ENCODE measurements around the gene IQGAP2.

IQGAP2 gene

DNA sequence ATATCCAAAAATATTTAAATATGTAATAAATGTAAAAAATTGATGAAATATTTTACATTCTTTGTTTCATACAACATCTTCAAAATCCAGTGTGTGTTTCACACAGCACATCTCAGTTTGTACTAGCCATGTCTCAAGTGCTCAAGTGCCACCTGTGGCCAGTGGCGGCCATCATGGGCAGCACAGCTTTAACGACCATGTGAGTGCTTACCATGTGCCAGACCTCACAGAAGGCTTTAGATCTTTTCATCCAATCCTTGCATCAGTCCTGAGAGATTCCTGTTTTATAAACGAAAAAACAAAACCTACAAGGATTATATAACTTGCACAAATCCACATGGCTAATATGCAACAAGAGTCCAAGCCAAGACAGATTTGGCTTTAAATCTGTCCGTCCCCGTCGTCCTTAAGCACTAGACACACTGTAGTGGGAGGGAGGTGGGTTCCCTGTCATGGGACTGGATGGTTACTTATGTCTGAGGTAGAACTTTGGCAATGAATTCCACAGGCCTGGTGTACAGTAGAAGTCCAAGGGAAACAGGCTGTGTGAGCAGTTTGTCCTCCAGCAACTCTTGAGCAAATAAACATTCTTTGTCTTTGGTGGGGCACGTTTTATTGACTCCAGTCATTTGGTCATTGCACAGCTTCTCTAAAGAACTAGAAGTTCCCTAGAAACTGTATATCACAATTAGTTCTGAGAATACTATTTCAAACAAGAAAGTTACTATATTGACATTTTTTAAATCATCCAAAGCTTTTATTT is 287.8 kb downstream of the IQGAP2 start:
- Histone ChIP-seq H3K4ac (ENCODE audit: low read depth, low read length) (no peak overlapping the region), H3K27ac (ENCODE audit: low read depth, low read length) (peak overlapping the region; percentile 20), H2BK5ac (ENCODE audit: low read depth, low read length, poor library complexity) (peak overlapping the region; percentile 42), H2AFZ (ENCODE audit: insufficient read depth, low read length, poor library complexity) (no peak overlapping the region), H2BK120ac (ENCODE audit: insufficient read depth, low read length, poor library complexity) (peak overlapping the region; percentile 64), H3K79me1 (ENCODE audit: low read length) (peaks cover 8% of the 10 kb centered on the region), H3K14ac (ENCODE audit: low read length) (peak overlapping the region; percentile 14), H3K36me3 (ENCODE audit: control insufficient read depth in 1 of 2, insufficient read depth in 2 of 2, low read length in 2 of 2) (no peaks in the 10 kb centered on the region), H3K9ac (ENCODE audit: low read length) (no peak overlapping the region), H3K27me3 (ENCODE audit: insufficient read depth, low read length) (no peaks in the 10 kb centered on the region), H3K4me2 (ENCODE audit: low read length) (no peak overlapping the region), H3K4me1 (ENCODE audit: control insufficient read depth in 1 of 2, insufficient read depth in 2 of 2, low read length in 2 of 2) (peaks cover 10 to 14% of the 10 kb centered on the region in 2 experiments), H4K12ac (ENCODE audit: low read depth, low read length) (no peak overlapping the region), H2BK12ac (ENCODE audit: low read length) (peak overlapping the region; percentile 81), H3K4me3 (ENCODE audit: low read depth, low read length) (no peak overlapping the region), H4K8ac (ENCODE audit: low read depth, low read length) (peak overlapping the region; percentile 41), H3K79me2 (ENCODE audit: control insufficient read depth, insufficient read depth, low read length, poor library complexity) (peaks cover 2% of the 10 kb centered on the region), H4K91ac (ENCODE audit: low read depth, low read length) (peak overlapping the region; percentile 70), H3K9me3 (ENCODE audit: insufficient read depth, low read depth, low read length) (no peaks in the 10 kb centered on the region), H3K18ac (ENCODE audit: low read length) (no peak overlapping the region), H3K23ac (ENCODE audit: low read length) (no peak overlapping the region), H2AK5ac (ENCODE audit: low read length) (peak overlapping the region; percentile 87)
- WGBS (ENCODE audit: extremely low coverage, insufficient coverage, insufficient read length), result no CpG with 5 or more reads among the region's 7 CpGs
- DNase-seq, result no peak

DNA sequence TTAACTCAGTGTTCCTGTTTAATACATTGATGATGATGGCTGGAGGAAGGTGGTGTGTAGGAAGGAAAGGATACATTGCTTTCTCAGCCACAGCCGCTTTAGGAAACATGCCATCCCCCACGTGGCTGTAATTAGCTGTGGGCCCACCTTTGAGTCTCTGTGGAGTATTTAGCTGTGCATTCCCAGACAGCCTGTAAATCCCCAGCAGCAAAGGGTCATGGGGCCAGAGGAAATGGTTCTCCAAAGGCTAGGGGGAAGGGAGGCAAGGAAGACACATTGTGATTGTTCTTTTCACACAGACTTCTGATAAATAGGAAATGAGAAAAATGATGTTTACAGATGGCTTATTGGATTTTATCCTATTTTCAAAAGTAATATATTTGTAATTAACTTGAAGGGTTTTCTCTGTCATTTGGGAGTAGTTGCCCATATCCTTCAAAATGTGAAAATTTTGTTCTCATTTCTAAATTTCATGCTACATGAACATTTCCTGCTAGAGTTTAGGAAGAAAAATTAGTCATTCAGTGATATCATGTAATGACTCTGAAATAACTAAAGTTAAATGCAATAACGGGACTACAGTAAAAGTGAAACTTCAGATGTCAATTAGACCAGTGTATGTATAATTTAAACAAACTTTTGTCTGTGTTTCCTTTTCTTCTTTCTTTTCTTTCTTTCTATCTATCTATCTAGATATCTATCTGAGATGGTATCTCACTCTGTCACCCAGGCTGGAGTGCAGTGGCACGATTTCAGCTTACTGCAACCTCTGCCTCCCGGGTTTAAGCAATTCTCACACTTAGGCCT is 288.6 kb downstream of the IQGAP2 start:
- H3K36me3 ChIP-seq (ENCODE audit: control insufficient read depth in 1 of 2, insufficient read depth in 2 of 2, low read length in 2 of 2), result no peaks in the 10 kb centered on the region
- peaks cover 10 to 14% of the 10 kb centered on the region in 2 experiments for H3K4me1 ChIP-seq (ENCODE audit: control insufficient read depth in 1 of 2, insufficient read depth in 2 of 2, low read length in 2 of 2)
- no peak overlapping the region for H2AK5ac ChIP-seq (ENCODE audit: low read length)
- peak overlapping the region; percentile 62 for H4K91ac ChIP-seq (ENCODE audit: low read depth, low read length)
- no peak for DNase-seq
- no peak overlapping the region for H3K27ac ChIP-seq (ENCODE audit: low read depth, low read length)
- no peak overlapping the region for H3K18ac ChIP-seq (ENCODE audit: low read length)
- no peak overlapping the region for H3K4ac ChIP-seq (ENCODE audit: low read depth, low read length)
- H3K27me3 ChIP-seq (ENCODE audit: insufficient read depth, low read length), result no peaks in the 10 kb centered on the region
- H2AFZ ChIP-seq (ENCODE audit: insufficient read depth, low read length, poor library complexity), result no peak overlapping the region
- peaks cover 8% of the 10 kb centered on the region for H3K79me1 ChIP-seq (ENCODE audit: low read length)
- H3K9ac ChIP-seq (ENCODE audit: low read length), result no peak overlapping the region
- peaks cover 2% of the 10 kb centered on the region for H3K79me2 ChIP-seq (ENCODE audit: control insufficient read depth, insufficient read depth, low read length, poor library complexity)
- H2BK120ac ChIP-seq (ENCODE audit: insufficient read depth, low read length, poor library complexity), result peak overlapping the region; percentile 90
- no peak overlapping the region for H3K4me3 ChIP-seq (ENCODE audit: low read depth, low read length)
- peak overlapping the region; percentile 96 for H2BK12ac ChIP-seq (ENCODE audit: low read length)
- H3K9me3 ChIP-seq (ENCODE audit: insufficient read depth, low read depth, low read length), result no peaks in the 10 kb centered on the region
- H4K8ac ChIP-seq (ENCODE audit: low read depth, low read length), result peak overlapping the region; percentile 70
- peak overlapping the region; percentile 40 for H2BK5ac ChIP-seq (ENCODE audit: low read depth, low read length, poor library complexity)
- no CpG with 5 or more reads among the region's 5 CpGs for WGBS (ENCODE audit: extremely low coverage, insufficient coverage, insufficient read length)
- H3K23ac ChIP-seq (ENCODE audit: low read length), result no peak overlapping the region
- H3K4me2 ChIP-seq (ENCODE audit: low read length), result no peak overlapping the region
- peak overlapping the region; percentile 70 for H3K14ac ChIP-seq (ENCODE audit: low read length)
- no peak overlapping the region for H4K12ac ChIP-seq (ENCODE audit: low read depth, low read length)

DNA sequence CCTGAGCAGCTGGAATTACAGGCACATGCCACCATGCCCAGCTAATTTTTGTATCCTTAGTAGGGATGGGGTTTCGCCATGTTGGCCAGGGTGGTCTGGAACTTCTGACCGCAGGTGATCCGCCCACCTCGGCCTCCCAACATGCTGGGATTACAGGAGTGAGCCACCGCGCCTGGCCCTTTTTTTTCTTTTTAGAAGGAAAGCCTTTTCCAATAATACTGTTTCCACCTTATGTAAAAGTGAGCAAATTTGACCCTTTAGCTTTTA is 289.1 kb downstream of the IQGAP2 start:
- no peaks in the 10 kb centered on the region for H3K27me3 ChIP-seq (ENCODE audit: insufficient read depth, low read length)
- peak overlapping the region; percentile 70 for H4K8ac ChIP-seq (ENCODE audit: low read depth, low read length)
- no peak overlapping the region for H4K12ac ChIP-seq (ENCODE audit: low read depth, low read length)
- H3K4ac ChIP-seq (ENCODE audit: low read depth, low read length), result no peak overlapping the region
- no peak for DNase-seq
- peak overlapping the region; percentile 62 for H4K91ac ChIP-seq (ENCODE audit: low read depth, low read length)
- no peak overlapping the region for H3K18ac ChIP-seq (ENCODE audit: low read length)
- H3K14ac ChIP-seq (ENCODE audit: low read length), result peak overlapping the region; percentile 70
- H2BK120ac ChIP-seq (ENCODE audit: insufficient read depth, low read length, poor library complexity), result peak overlapping the region; percentile 90
- no peak overlapping the region for H3K9ac ChIP-seq (ENCODE audit: low read length)
- H3K79me2 ChIP-seq (ENCODE audit: control insufficient read depth, insufficient read depth, low read length, poor library complexity), result peaks cover 2% of the 10 kb centered on the region
- no peak overlapping the region for H2AK5ac ChIP-seq (ENCODE audit: low read length)
- H2BK12ac ChIP-seq (ENCODE audit: low read length), result peak overlapping the region; percentile 96
- no CpG with 5 or more reads among the region's 6 CpGs for WGBS (ENCODE audit: extremely low coverage, insufficient coverage, insufficient read length)
- H3K79me1 ChIP-seq (ENCODE audit: low read length), result peaks cover 8% of the 10 kb centered on the region
- no peak overlapping the region for H2AFZ ChIP-seq (ENCODE audit: insufficient read depth, low read length, poor library complexity)
- no peak overlapping the region for H3K4me3 ChIP-seq (ENCODE audit: low read depth, low read length)
- H3K9me3 ChIP-seq (ENCODE audit: insufficient read depth, low read depth, low read length), result no peaks in the 10 kb centered on the region
- no peaks in the 10 kb centered on the region for H3K36me3 ChIP-seq (ENCODE audit: control insufficient read depth in 1 of 2, insufficient read depth in 2 of 2, low read length in 2 of 2)
- H2BK5ac ChIP-seq (ENCODE audit: low read depth, low read length, poor library complexity), result peak overlapping the region; percentile 40
- H3K23ac ChIP-seq (ENCODE audit: low read length), result no peak overlapping the region
- no peak overlapping the region for H3K27ac ChIP-seq (ENCODE audit: low read depth, low read length)
- peaks cover 10 to 14% of the 10 kb centered on the region in 2 experiments for H3K4me1 ChIP-seq (ENCODE audit: control insufficient read depth in 1 of 2, insufficient read depth in 2 of 2, low read length in 2 of 2)
- no peak overlapping the region for H3K4me2 ChIP-seq (ENCODE audit: low read length)

DNA sequence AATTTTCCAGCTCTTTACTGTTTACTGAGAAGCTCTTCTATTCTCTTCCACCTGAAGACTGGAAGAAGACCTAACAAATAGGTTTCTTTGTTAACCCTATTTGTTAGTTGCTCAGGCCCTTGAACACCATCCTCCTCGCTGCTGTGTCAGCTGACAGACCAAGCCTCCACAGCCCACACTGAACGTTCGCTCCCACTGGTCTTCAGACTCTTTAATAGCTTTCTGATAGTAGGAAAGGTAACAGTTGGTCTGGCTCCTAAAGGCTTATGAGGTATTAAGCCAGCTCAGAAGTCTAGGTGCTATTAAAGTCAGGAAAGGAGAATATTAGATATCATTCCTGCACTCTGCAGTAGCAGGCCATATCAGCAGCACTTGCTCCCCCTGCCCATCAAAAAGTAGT is 289.6 kb downstream of the IQGAP2 start:
- DNase-seq, result no peak
- Histone ChIP-seq H2AK5ac (ENCODE audit: low read length) (no peak overlapping the region), H3K23ac (ENCODE audit: low read length) (no peak overlapping the region), H3K4me1 (ENCODE audit: control insufficient read depth in 1 of 2, insufficient read depth in 2 of 2, low read length in 2 of 2) (peaks cover 10 to 14% of the 10 kb centered on the region in 2 experiments), H3K79me2 (ENCODE audit: control insufficient read depth, insufficient read depth, low read length, poor library complexity) (peaks cover 2% of the 10 kb centered on the region), H3K14ac (ENCODE audit: low read length) (no peak overlapping the region), H2BK120ac (ENCODE audit: insufficient read depth, low read length, poor library complexity) (no peak overlapping the region), H2BK5ac (ENCODE audit: low read depth, low read length, poor library complexity) (no peak overlapping the region), H3K18ac (ENCODE audit: low read length) (no peak overlapping the region), H3K36me3 (ENCODE audit: control insufficient read depth in 1 of 2, insufficient read depth in 2 of 2, low read length in 2 of 2) (no peaks in the 10 kb centered on the region), H2AFZ (ENCODE audit: insufficient read depth, low read length, poor library complexity) (no peak overlapping the region), H2BK12ac (ENCODE audit: low read length) (peak overlapping the region; percentile 82), H3K4me3 (ENCODE audit: low read depth, low read length) (no peak overlapping the region), H3K4ac (ENCODE audit: low read depth, low read length) (no peak overlapping the region), H4K8ac (ENCODE audit: low read depth, low read length) (no peak overlapping the region), H3K9me3 (ENCODE audit: insufficient read depth, low read depth, low read length) (no peaks in the 10 kb centered on the region), H3K9ac (ENCODE audit: low read length) (no peak overlapping the region), H3K4me2 (ENCODE audit: low read length) (no peak overlapping the region), H3K79me1 (ENCODE audit: low read length) (peaks cover 8% of the 10 kb centered on the region), H3K27me3 (ENCODE audit: insufficient read depth, low read length) (no peaks in the 10 kb centered on the region), H4K91ac (ENCODE audit: low read depth, low read length) (no peak overlapping the region), H4K12ac (ENCODE audit: low read depth, low read length) (no peak overlapping the region), H3K27ac (ENCODE audit: low read depth, low read length) (no peak overlapping the region)
- WGBS (ENCODE audit: extremely low coverage, insufficient coverage, insufficient read length), result no CpG with 5 or more reads among the region's 3 CpGs

Measured in trophoblast cell (in vitro differentiated cells and primary cell).